ENCODE measurements around the gene DYNC1H1. TPM values are rescaled to one million over a fixed set of nuclear protein-coding genes. Genes with fewer than 3 reads are reported as not detected.

The DYNC1H1 gene
- total and polyA plus RNA-seq, 2 donors (not counting 1 experiment from before 2014, with no cell fraction given) = 128 to 677 TPM

GRCh38 chr14:101920271-101920670 lies 44.1 kb upstream of the DYNC1H1 start:
- H4K20me1 ChIP-seq (ENCODE audit: control insufficient read depth, extremely low read depth, insufficient read depth, low read length) = no peaks in the 10 kb centered on the region
- no peaks in the 10 kb centered on the region for H3K36me3 ChIP-seq (ENCODE audit: control insufficient read depth, insufficient read depth, low read length)
- H3K4me3 ChIP-seq (replicated peaks in 1 of 4; ENCODE audit: control extremely low read depth in 1 of 4, insufficient read depth in 1 of 4, low read depth in 3 of 4, low read length in 4 of 4) = no peak overlapping the region
- DNase-seq (ENCODE audit: low read depth in 2 of 2) = no peak
- no peak overlapping the region for H2AFZ ChIP-seq (ENCODE audit: low read length)
- H3K27ac ChIP-seq (ENCODE audit: insufficient read depth, low read length) = no peak overlapping the region
- H3K4me1 ChIP-seq (ENCODE audit: control insufficient read depth, extremely low read depth, insufficient read depth, low read length) = no peaks in the 10 kb centered on the region
- no peaks in the 10 kb centered on the region for H3K27me3 ChIP-seq (ENCODE audit: control insufficient read depth, insufficient read depth, low read length)
- TF ChIP-seq EZH2 (IDR thresholded peaks at IDR 0.05; ENCODE audit: low read length, missing control alignments) (no peak), CTCF (conservative IDR thresholded peaks at IDR 0.05 in 1 of 2, IDR thresholded peaks at IDR 0.05 in 1 of 2; ENCODE audit: low read depth in 1 of 2, low read length in 2 of 2) (no peak)
- no peak overlapping the region for H3K9ac ChIP-seq (ENCODE audit: insufficient read depth, low read length)
- H3K79me2 ChIP-seq (ENCODE audit: control insufficient read depth, insufficient read depth, low read length) = no peaks in the 10 kb centered on the region
- no peak overlapping the region for H3K4me2 ChIP-seq (ENCODE audit: extremely low read depth, insufficient read depth, low read length)
- no peaks in the 10 kb centered on the region for H3K9me3 ChIP-seq (ENCODE audit: control insufficient read depth, insufficient read depth, low read depth, low read length)

GRCh38 chr14:101922866-101923265 lies 41.5 kb upstream of the DYNC1H1 start:
- Histone ChIP-seq H2AFZ (ENCODE audit: low read length) (no peak overlapping the region), H3K4me3 (replicated peaks in 1 of 4; ENCODE audit: control extremely low read depth in 1 of 4, insufficient read depth in 1 of 4, low read depth in 3 of 4, low read length in 4 of 4) (no peak overlapping the region), H3K4me2 (ENCODE audit: extremely low read depth, insufficient read depth, low read length) (no peak overlapping the region), H3K9ac (ENCODE audit: insufficient read depth, low read length) (no peak overlapping the region), H3K27me3 (ENCODE audit: control insufficient read depth, insufficient read depth, low read length) (no peaks in the 10 kb centered on the region), H3K27ac (ENCODE audit: insufficient read depth, low read length) (no peak overlapping the region), H3K36me3 (ENCODE audit: control insufficient read depth, insufficient read depth, low read length) (no peaks in the 10 kb centered on the region), H3K9me3 (ENCODE audit: control insufficient read depth, insufficient read depth, low read depth, low read length) (no peaks in the 10 kb centered on the region), H3K4me1 (ENCODE audit: control insufficient read depth, extremely low read depth, insufficient read depth, low read length) (peaks cover 6% of the 10 kb centered on the region), H4K20me1 (ENCODE audit: control insufficient read depth, extremely low read depth, insufficient read depth, low read length) (no peaks in the 10 kb centered on the region), H3K79me2 (ENCODE audit: control insufficient read depth, insufficient read depth, low read length) (no peaks in the 10 kb centered on the region)
- no peak for TF ChIP-seq CTCF (conservative IDR thresholded peaks at IDR 0.05 in 1 of 2, IDR thresholded peaks at IDR 0.05 in 1 of 2; ENCODE audit: low read depth in 1 of 2, low read length in 2 of 2)
- TF ChIP-seq EZH2 (IDR thresholded peaks at IDR 0.05; ENCODE audit: low read length, missing control alignments) = no peak
- no peak for DNase-seq (ENCODE audit: low read depth in 2 of 2)

GRCh38 chr14:101925152-101925551 lies 39.2 kb upstream of the DYNC1H1 start:
- TF ChIP-seq CTCF (conservative IDR thresholded peaks at IDR 0.05 in 1 of 2, IDR thresholded peaks at IDR 0.05 in 1 of 2; ENCODE audit: low read depth in 1 of 2, low read length in 2 of 2) = no peak
- no peak for TF ChIP-seq EZH2 (IDR thresholded peaks at IDR 0.05; ENCODE audit: low read length, missing control alignments)
- no peak for DNase-seq (ENCODE audit: low read depth in 2 of 2)

More at GRCh38 chr14:101925152-101925551, 39.2 kb upstream of the DYNC1H1 start:
- no peaks in the 10 kb centered on the region for H4K20me1 ChIP-seq (ENCODE audit: control insufficient read depth, extremely low read depth, insufficient read depth, low read length)
- no peaks in the 10 kb centered on the region for H3K27me3 ChIP-seq (ENCODE audit: control insufficient read depth, insufficient read depth, low read length)
- no peak overlapping the region for H3K9ac ChIP-seq (ENCODE audit: insufficient read depth, low read length)
- no peaks in the 10 kb centered on the region for H3K79me2 ChIP-seq (ENCODE audit: control insufficient read depth, insufficient read depth, low read length)
- peaks cover 11% of the 10 kb centered on the region for H3K4me1 ChIP-seq (ENCODE audit: control insufficient read depth, extremely low read depth, insufficient read depth, low read length)
- no peak overlapping the region for H3K27ac ChIP-seq (ENCODE audit: insufficient read depth, low read length)
- H3K9me3 ChIP-seq (ENCODE audit: control insufficient read depth, insufficient read depth, low read depth, low read length) = no peaks in the 10 kb centered on the region
- no peaks in the 10 kb centered on the region for H3K36me3 ChIP-seq (ENCODE audit: control insufficient read depth, insufficient read depth, low read length)
- no peak overlapping the region for H3K4me3 ChIP-seq (replicated peaks in 1 of 4; ENCODE audit: control extremely low read depth in 1 of 4, insufficient read depth in 1 of 4, low read depth in 3 of 4, low read length in 4 of 4)
- H3K4me2 ChIP-seq (ENCODE audit: extremely low read depth, insufficient read depth, low read length) = no peak overlapping the region
- no peak overlapping the region for H2AFZ ChIP-seq (ENCODE audit: low read length)

Data from fibroblast of lung (primary cell).